ENCODE data around the gene CACNA2D2.

CACNA2D2 gene

DNA sequence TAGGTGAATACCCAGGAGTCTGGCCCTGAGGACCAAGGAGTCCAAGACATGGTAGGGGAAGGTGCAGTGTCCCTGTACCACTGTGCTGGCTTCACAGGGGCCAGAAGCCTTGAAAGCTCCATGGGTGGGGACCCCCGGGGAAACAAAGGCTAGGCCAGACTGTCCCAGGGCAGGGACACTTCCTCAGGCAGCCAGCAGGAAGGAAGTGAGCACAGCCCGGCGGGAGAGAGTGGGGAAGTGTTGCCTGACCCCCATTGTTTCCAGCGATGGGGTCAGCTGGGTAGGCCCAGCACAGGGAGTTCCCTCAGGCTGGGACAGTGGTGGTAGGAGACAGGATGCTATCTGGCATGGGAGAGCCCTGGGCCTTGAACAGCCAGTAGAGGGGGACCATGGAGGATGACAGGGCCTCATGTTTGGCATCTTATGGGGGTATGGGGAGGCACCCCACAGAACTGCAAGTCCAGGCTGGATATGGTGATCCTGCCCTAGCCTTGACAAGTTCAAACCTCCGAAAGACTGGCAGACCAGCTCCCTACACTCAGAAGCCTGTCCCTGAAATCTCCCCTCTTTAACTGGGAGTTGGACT, 179.7 kb downstream of the CACNA2D2 start:
- H2AFZ ChIP-seq (ENCODE audit: low read depth, low read length), result no peak overlapping the region
- H3K27ac ChIP-seq (ENCODE audit: low read length), result no peak overlapping the region
- no peaks in the 10 kb centered on the region for H3K27me3 ChIP-seq (ENCODE audit: insufficient read depth, low read length, poor library complexity)
- DNase-seq (no peak), ATAC-seq (ENCODE audit: insufficient read depth, low read depth) (no peak)
- H3K4me3 ChIP-seq (ENCODE audit: low read depth in 1 of 2, low read length in 2 of 2), result no peak overlapping the region
- H3K4me1 ChIP-seq (ENCODE audit: insufficient read depth, low read length), result peaks cover 58% of the 10 kb centered on the region
- peaks cover 44% of the 10 kb centered on the region for H3K79me2 ChIP-seq (ENCODE audit: insufficient read depth, low read length)
- H3K9ac ChIP-seq (ENCODE audit: low read depth, low read length), result peak overlapping the region; percentile 2; the same call in 1 of the 2 replicates
- no peaks in the 10 kb centered on the region for H3K9me3 ChIP-seq (ENCODE audit: insufficient read depth, low read length, severe bottlenecking)
- no peak overlapping the region for H3K4me2 ChIP-seq (ENCODE audit: insufficient read depth, low read length)
- H4K20me1 ChIP-seq (ENCODE audit: insufficient read depth, low read length), result peaks cover 18% of the 10 kb centered on the region; the same call in 1 of the 2 replicates
- TF ChIP-seq, protein P1, sequence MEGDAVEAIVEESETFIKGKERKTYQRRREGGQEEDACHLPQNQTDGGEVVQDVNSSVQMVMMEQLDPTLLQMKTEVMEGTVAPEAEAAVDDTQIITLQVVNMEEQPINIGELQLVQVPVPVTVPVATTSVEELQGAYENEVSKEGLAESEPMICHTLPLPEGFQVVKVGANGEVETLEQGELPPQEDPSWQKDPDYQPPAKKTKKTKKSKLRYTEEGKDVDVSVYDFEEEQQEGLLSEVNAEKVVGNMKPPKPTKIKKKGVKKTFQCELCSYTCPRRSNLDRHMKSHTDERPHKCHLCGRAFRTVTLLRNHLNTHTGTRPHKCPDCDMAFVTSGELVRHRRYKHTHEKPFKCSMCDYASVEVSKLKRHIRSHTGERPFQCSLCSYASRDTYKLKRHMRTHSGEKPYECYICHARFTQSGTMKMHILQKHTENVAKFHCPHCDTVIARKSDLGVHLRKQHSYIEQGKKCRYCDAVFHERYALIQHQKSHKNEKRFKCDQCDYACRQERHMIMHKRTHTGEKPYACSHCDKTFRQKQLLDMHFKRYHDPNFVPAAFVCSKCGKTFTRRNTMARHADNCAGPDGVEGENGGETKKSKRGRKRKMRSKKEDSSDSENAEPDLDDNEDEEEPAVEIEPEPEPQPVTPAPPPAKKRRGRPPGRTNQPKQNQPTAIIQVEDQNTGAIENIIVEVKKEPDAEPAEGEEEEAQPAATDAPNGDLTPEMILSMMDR (IDR thresholded peaks at IDR 0.05; ENCODE audit: borderline replicate concordance, extremely low read depth, low read length, poor library complexity, severe bottlenecking), result no peak
- TF ChIP-seq EZH2 (IDR thresholded peaks at IDR 0.05; ENCODE audit: borderline replicate concordance, low read depth, low read length, severe bottlenecking), result no peak
- peaks cover 42% of the 10 kb centered on the region for H3K36me3 ChIP-seq (ENCODE audit: insufficient read depth, low read length)

DNA sequence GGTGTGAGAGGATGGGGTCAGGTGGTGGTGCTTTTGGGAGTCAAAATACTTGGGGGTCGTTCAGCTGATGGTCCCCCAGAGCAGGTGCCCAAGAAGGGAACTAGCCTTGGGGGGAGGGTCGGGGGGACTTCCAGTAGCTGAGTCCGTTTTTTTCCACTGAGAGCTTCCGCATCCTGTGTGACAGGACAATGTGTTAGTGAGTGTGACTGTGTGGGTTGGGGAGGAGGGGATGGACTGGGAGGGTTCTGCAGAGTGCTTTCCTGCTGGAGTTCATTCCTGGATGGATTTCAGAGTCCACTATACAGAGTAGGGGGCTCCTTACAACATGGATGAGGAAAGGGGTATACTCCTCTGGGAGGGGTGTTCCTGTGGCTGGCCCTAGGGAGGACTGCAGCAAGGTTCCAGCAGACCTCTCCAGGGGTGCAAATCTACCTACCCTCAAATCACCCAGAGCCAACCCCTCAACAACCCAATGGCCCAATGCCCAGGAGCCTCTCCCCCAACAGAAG, 180.3 kb downstream of the CACNA2D2 start:
- ATAC-seq (ENCODE audit: insufficient read depth, low read depth), result no peak
- H3K9me3 ChIP-seq (ENCODE audit: insufficient read depth, low read length, severe bottlenecking), result no peaks in the 10 kb centered on the region
- no peak overlapping the region for H3K4me2 ChIP-seq (ENCODE audit: insufficient read depth, low read length)
- no peak overlapping the region for H3K4me3 ChIP-seq (ENCODE audit: low read depth in 1 of 2, low read length in 2 of 2)
- TF ChIP-seq EZH2 (IDR thresholded peaks at IDR 0.05; ENCODE audit: borderline replicate concordance, low read depth, low read length, severe bottlenecking), result no peak
- TF ChIP-seq, protein P1 (IDR thresholded peaks at IDR 0.05; ENCODE audit: borderline replicate concordance, extremely low read depth, low read length, poor library complexity, severe bottlenecking), result no peak
- H2AFZ ChIP-seq (ENCODE audit: low read depth, low read length), result no peak overlapping the region
- H3K4me1 ChIP-seq (ENCODE audit: insufficient read depth, low read length), result peaks cover 57% of the 10 kb centered on the region
- peaks cover 47% of the 10 kb centered on the region for H3K36me3 ChIP-seq (ENCODE audit: insufficient read depth, low read length)
- H3K9ac ChIP-seq (ENCODE audit: low read depth, low read length), result no peak overlapping the region
- H3K27ac ChIP-seq (ENCODE audit: low read length), result no peak overlapping the region
- peaks cover 19% of the 10 kb centered on the region; the same call in 1 of the 2 replicates for H4K20me1 ChIP-seq (ENCODE audit: insufficient read depth, low read length)
- DNase-seq, result no peak
- H3K27me3 ChIP-seq (ENCODE audit: insufficient read depth, low read length, poor library complexity), result no peaks in the 10 kb centered on the region
- peaks cover 47% of the 10 kb centered on the region for H3K79me2 ChIP-seq (ENCODE audit: insufficient read depth, low read length)

DNA sequence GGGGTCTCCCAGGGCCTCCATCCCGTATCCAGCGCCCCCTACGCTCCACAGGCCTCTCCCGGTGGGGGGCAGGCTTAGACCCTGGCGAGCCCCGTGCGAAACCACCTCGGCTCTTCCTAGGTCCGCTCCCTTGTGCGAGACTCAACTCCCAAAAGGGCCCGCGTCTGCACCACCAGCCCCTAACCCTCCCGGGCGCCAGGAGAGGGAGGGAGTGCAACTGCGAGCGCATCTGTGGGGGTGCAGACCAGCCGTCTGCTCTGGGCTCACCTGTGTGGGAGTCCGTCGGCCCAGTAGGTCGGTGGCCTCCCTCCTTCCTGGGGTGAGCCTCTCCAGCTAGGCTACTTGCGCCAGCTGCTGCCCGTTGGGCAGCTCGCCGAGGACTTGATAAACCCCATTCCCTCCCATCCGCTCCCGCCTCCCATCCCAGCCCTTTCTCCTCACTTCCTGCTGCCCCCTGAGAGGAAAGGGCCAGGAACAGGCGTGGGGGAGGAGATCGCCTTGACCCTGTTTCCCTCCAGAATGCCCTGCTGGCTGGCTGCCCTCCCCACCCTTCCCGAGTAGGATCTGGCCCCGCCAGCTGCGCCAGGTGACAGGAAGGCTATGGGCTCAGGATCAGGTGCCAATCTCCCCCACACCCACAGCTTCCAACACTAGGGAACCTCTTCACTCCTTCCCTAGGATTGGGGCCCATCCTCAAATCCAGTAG, 180.9 kb downstream of the CACNA2D2 start, which contains the start of gene HYAL2:
HYAL2 (minus strand) TSS at position 360 of the 706 bp plus-strand sequence. CDS start 2,256 bp downstream, outside the sequence.
- Histone ChIP-seq H3K4me1 (ENCODE audit: insufficient read depth, low read length) (peaks cover 61% of the 10 kb centered on the region), H3K79me2 (ENCODE audit: insufficient read depth, low read length) (peaks cover 42% of the 10 kb centered on the region)
- no peak for DNase-seq

More for the DNA sequence above, 180.9 kb downstream of the CACNA2D2 start, which contains the start of gene HYAL2:
- H3K27me3 ChIP-seq (ENCODE audit: insufficient read depth, low read length, poor library complexity), result no peaks in the 10 kb centered on the region
- H3K4me2 ChIP-seq (ENCODE audit: insufficient read depth, low read length), result peak within 1 kb of the TSS; percentile 78
- H3K4me3 ChIP-seq (ENCODE audit: low read depth in 1 of 2, low read length in 2 of 2), result peak within 1 kb of the TSS; percentile 44 to 74
- ATAC-seq (ENCODE audit: insufficient read depth, low read depth), result no peak
- no peaks in the 10 kb centered on the region for H3K9me3 ChIP-seq (ENCODE audit: insufficient read depth, low read length, severe bottlenecking)
- no peak for TF ChIP-seq EZH2 (IDR thresholded peaks at IDR 0.05; ENCODE audit: borderline replicate concordance, low read depth, low read length, severe bottlenecking)
- TF ChIP-seq, protein P1 (IDR thresholded peaks at IDR 0.05; ENCODE audit: borderline replicate concordance, extremely low read depth, low read length, poor library complexity, severe bottlenecking), result no peak
- peak within 1 kb of the TSS; percentile 100 for H3K27ac ChIP-seq (ENCODE audit: low read length)
- H2AFZ ChIP-seq (ENCODE audit: low read depth, low read length), result peak within 1 kb of the TSS; percentile 100
- peaks cover 19% of the 10 kb centered on the region; the same call in 1 of the 2 replicates for H4K20me1 ChIP-seq (ENCODE audit: insufficient read depth, low read length)
- peak within 1 kb of the TSS; percentile 62 for H3K9ac ChIP-seq (ENCODE audit: low read depth, low read length)
- peaks cover 51% of the 10 kb centered on the region for H3K36me3 ChIP-seq (ENCODE audit: insufficient read depth, low read length)

Data from DND-41 (cell line).